Activated CD4-positive, alpha-beta T cell treated with anti-CD3 and anti-CD28 coated beads, Interleukin-2, amount 10 ng/mL, durations not matched to agents 24 days and 14 days (primary cell): ENCODE measurements around the gene OAT. TPM values are rescaled to one million over a fixed set of nuclear protein-coding genes. Genes with fewer than 3 reads are reported as not detected.

Experiments used
- DNase-seq: peaks from one replicate; pipeline ENCODE4 v3.0.0; 2022
- H3K27ac Mint-ChIP-seq: one replicate; pipeline ENCODE4 v1.8.0; 2022; ENCODE audit warnings: mild to moderate bottlenecking, mixed read lengths
- H3K27me3 Mint-ChIP-seq: one replicate; pipeline ENCODE4 v1.8.0; 2022; ENCODE audit warnings: mixed read lengths
- H3K36me3 Mint-ChIP-seq: one replicate; pipeline ENCODE4 v1.8.0; 2022; ENCODE audit warnings: low read depth, mild to moderate bottlenecking, mixed read lengths
- H3K4me1 Mint-ChIP-seq: one replicate; pipeline ENCODE4 v1.8.0; 2021; ENCODE audit warnings: mixed read lengths
- H3K4me3 Mint-ChIP-seq: one replicate; pipeline ENCODE4 v1.8.0; 2022; ENCODE audit warnings: mild to moderate bottlenecking, moderate library complexity, mixed read lengths
- H3K9me3 Mint-ChIP-seq: one replicate; pipeline ENCODE4 v1.8.0; 2021; ENCODE audit warnings: mixed read lengths
- intact Hi-C: fragments of 100-400 bp; cut with micrococcal nuclease; formaldehyde crosslinking; loops from one replicate; pipeline ENCODE4 v1.15.1; 2023
- total RNA-seq: library from RNA; stranded (reverse); gene quantifications from 2 replicates; pipeline ENCODE4 v1.2.3, GENCODE V29; 2022

Gene OAT
- 40.2 and 41.0 TPM in 2 replicates for total RNA-seq

- Mint-ChIP-seq H3K27me3 (peaks cover 12% of the 10 kb centered on the region), H3K36me3 (no peaks in the 10 kb centered on the region), H3K27ac (peak within 1 kb of the TSS; percentile 65), H3K4me3 (peak within 1 kb of the TSS; percentile 83), H3K4me1 (peaks cover 9% of the 10 kb centered on the region), H3K9me3 (no peaks in the 10 kb centered on the region)
- peak; percentile 99 for DNase-seq
- intact Hi-C loops, result loop anchor here (1.0 to 5.0 kb wide), 4 partner anchors 30 to 498 kb away; partner anchors contain the start of genes EEF1AKMT2 and LHPP
Observed at GRCh38 chr10:124418726-124419501, at the start of gene OAT. TSS of gene OAT (minus strand) at chr10:124418923. CDS start at chr10:124412171, 6,752 bp downstream.

GRCh38 chr10:124467165-124467564, 48.4 kb upstream of the OAT start:
- Mint-ChIP-seq H3K4me1 (peaks cover 19% of the 10 kb centered on the region), H3K9me3 (no peaks in the 10 kb centered on the region), H3K27me3 (no peaks in the 10 kb centered on the region), H3K4me3 (no peak overlapping the region), H3K36me3 (no peaks in the 10 kb centered on the region), H3K27ac (no peak overlapping the region)
- no peak for DNase-seq
- intact Hi-C loops, result no loop called here

- no peak for DNase-seq
- H3K27me3 Mint-ChIP-seq, result no peaks in the 10 kb centered on the region
- peaks cover 4% of the 10 kb centered on the region for H3K9me3 Mint-ChIP-seq
- no peak overlapping the region for H3K27ac Mint-ChIP-seq
- H3K4me1 Mint-ChIP-seq, result peaks cover 24% of the 10 kb centered on the region
- H3K4me3 Mint-ChIP-seq, result no peak overlapping the region
- peaks cover 2% of the 10 kb centered on the region for H3K36me3 Mint-ChIP-seq
- intact Hi-C loops, result no loop called here
Observed at GRCh38 chr10:124465777-124466488, 47.2 kb upstream of the OAT start.

GRCh38 chr10:124465003-124465776, 46.5 kb upstream of the OAT start:
- intact Hi-C loops, result no loop called here
- peaks cover 2% of the 10 kb centered on the region for H3K36me3 Mint-ChIP-seq
- H3K4me1 Mint-ChIP-seq, result peaks cover 24% of the 10 kb centered on the region
- H3K4me3 Mint-ChIP-seq, result peak overlapping the region; percentile 37
- DNase-seq, result no peak
- peak overlapping the region; percentile 39 for H3K27ac Mint-ChIP-seq
- H3K9me3 Mint-ChIP-seq, result peaks cover 4% of the 10 kb centered on the region
- H3K27me3 Mint-ChIP-seq, result no peaks in the 10 kb centered on the region

- DNase-seq, result peak; percentile 58
- Mint-ChIP-seq H3K4me3 (peak overlapping the region; percentile 37), H3K36me3 (peaks cover 2% of the 10 kb centered on the region), H3K9me3 (peaks cover 4% of the 10 kb centered on the region), H3K27ac (peak overlapping the region; percentile 39), H3K27me3 (peaks cover 1% of the 10 kb centered on the region), H3K4me1 (peaks cover 24% of the 10 kb centered on the region)
- intact Hi-C loops, result loop anchor here (5.0 kb wide), 3 partner anchors 328 to 1312 kb away; partner anchors contain the start of genes BUB3 and EEF1AKMT2
Observed at GRCh38 chr10:124464028-124464965, 45.6 kb upstream of the OAT start.

- Mint-ChIP-seq H3K4me3 (peak overlapping the region; percentile 77), H3K27ac (peak overlapping the region; percentile 73), H3K27me3 (peaks cover 8% of the 10 kb centered on the region), H3K36me3 (peaks cover 2% of the 10 kb centered on the region), H3K9me3 (peaks cover 4% of the 10 kb centered on the region), H3K4me1 (peaks cover 24% of the 10 kb centered on the region)
- intact Hi-C loops, result loop anchor here (5.0 kb wide), 3 partner anchors 330 to 1310 kb away; partner anchors contain the start of genes BUB3 and EEF1AKMT2
- no peak for DNase-seq
Observed at GRCh38 chr10:124462348-124462695, 43.6 kb upstream of the OAT start.

- H3K4me1 Mint-ChIP-seq, result peaks cover 24% of the 10 kb centered on the region
- H3K27ac Mint-ChIP-seq, result peak within 1 kb of the TSS; percentile 92
- peaks cover 11% of the 10 kb centered on the region for H3K27me3 Mint-ChIP-seq
- intact Hi-C loops, result loop anchor here (1.0 to 5.0 kb wide), 4 partner anchors 43 to 1309 kb away; partner anchors contain the start of genes BUB3, EEF1AKMT2 and OAT
- peak; percentile 97 for DNase-seq
- peak within 1 kb of the TSS; percentile 77 for H3K4me3 Mint-ChIP-seq
- H3K9me3 Mint-ChIP-seq, result peaks cover 4% of the 10 kb centered on the region
- peaks cover 2% of the 10 kb centered on the region for H3K36me3 Mint-ChIP-seq
Observed at GRCh38 chr10:124461642-124462347, 43.1 kb upstream of the OAT start, which contains the start of gene LHPP. TSS of gene LHPP (plus strand) at chr10:124461823. CDS start at chr10:124461863, 40 bp downstream.

GRCh38 chr10:124460144-124460543, 41.4 kb upstream of the OAT start:
- H3K36me3 Mint-ChIP-seq, result peaks cover 2% of the 10 kb centered on the region
- intact Hi-C loops, result loop anchor here (5.0 kb wide), 3 partner anchors 332 to 1308 kb away; partner anchors contain the start of genes BUB3 and EEF1AKMT2
- H3K27me3 Mint-ChIP-seq, result peaks cover 21% of the 10 kb centered on the region
- peaks cover 18% of the 10 kb centered on the region for H3K4me1 Mint-ChIP-seq
- H3K9me3 Mint-ChIP-seq, result peaks cover 4% of the 10 kb centered on the region
- H3K4me3 Mint-ChIP-seq, result no peak overlapping the region
- DNase-seq, result no peak
- no peak overlapping the region for H3K27ac Mint-ChIP-seq

- Mint-ChIP-seq H3K27ac (no peak overlapping the region), H3K36me3 (peaks cover 2% of the 10 kb centered on the region), H3K9me3 (peaks cover 4% of the 10 kb centered on the region), H3K4me1 (peaks cover 10% of the 10 kb centered on the region), H3K27me3 (peaks cover 27% of the 10 kb centered on the region), H3K4me3 (no peak overlapping the region)
- intact Hi-C loops, result no loop called here
- DNase-seq, result no peak
Observed at GRCh38 chr10:124459395-124459794, 40.7 kb upstream of the OAT start.

- H3K9me3 Mint-ChIP-seq, result peaks cover 4% of the 10 kb centered on the region
- no peak overlapping the region for H3K4me3 Mint-ChIP-seq
- H3K27me3 Mint-ChIP-seq, result peaks cover 31% of the 10 kb centered on the region
- intact Hi-C loops, result no loop called here
- peaks cover 7% of the 10 kb centered on the region for H3K4me1 Mint-ChIP-seq
- H3K27ac Mint-ChIP-seq, result no peak overlapping the region
- no peak for DNase-seq
- H3K36me3 Mint-ChIP-seq, result peaks cover 2% of the 10 kb centered on the region
Observed at GRCh38 chr10:124458889-124459288, 40.2 kb upstream of the OAT start.

- no peak for DNase-seq
- Mint-ChIP-seq H3K36me3 (peaks cover 2% of the 10 kb centered on the region), H3K9me3 (peaks cover 4% of the 10 kb centered on the region), H3K27me3 (peaks cover 35% of the 10 kb centered on the region), H3K4me3 (no peak overlapping the region), H3K27ac (no peak overlapping the region), H3K4me1 (peaks cover 7% of the 10 kb centered on the region)
- intact Hi-C loops, result no loop called here
Observed at GRCh38 chr10:124458473-124458872, 39.8 kb upstream of the OAT start.

- H3K4me3 Mint-ChIP-seq, result no peak overlapping the region
- H3K9me3 Mint-ChIP-seq, result no peaks in the 10 kb centered on the region
- no peak overlapping the region for H3K27ac Mint-ChIP-seq
- intact Hi-C loops, result no loop called here
- no peaks in the 10 kb centered on the region for H3K36me3 Mint-ChIP-seq
- no peak for DNase-seq
- peaks cover under 1% of the 10 kb centered on the region for H3K4me1 Mint-ChIP-seq
- peaks cover 62% of the 10 kb centered on the region for H3K27me3 Mint-ChIP-seq
Observed at GRCh38 chr10:124455441-124455840, 36.7 kb upstream of the OAT start.
